DMS153 treated with DMSO at 0.1 percent for 48 hours (cell line): Measurements from ENCODE around the gene BCAS4.

Experiments used
- DNase-seq: peaks from one replicate; lab custom pipeline; 2025; ENCODE audit not compliant: unreplicated experiment; lab: John Stamatoyannopoulos, UW

BCAS4 gene

GRCh38 chr20:50904067-50904570 is 109.3 kb downstream of the BCAS4 start:
- no peak for DNase-seq

- DNase-seq: no peak
These were observed 114.6 kb downstream of the BCAS4 start for GRCh38 chr20:50909413-50909812.

- no peak for DNase-seq
These were observed 116.2 kb downstream of the BCAS4 start for GRCh38 chr20:50911030-50911429.

GRCh38 chr20:50911716-50912115 is 116.9 kb downstream of the BCAS4 start:
- DNase-seq: no peak

- no peak for DNase-seq
These were observed 119.0 kb downstream of the BCAS4 start for GRCh38 chr20:50913690-50914375.

GRCh38 chr20:50915424-50915823 is 120.6 kb downstream of the BCAS4 start:
- DNase-seq: no peak

- no peak for DNase-seq
These were observed 121.4 kb downstream of the BCAS4 start for GRCh38 chr20:50916257-50916656.

- DNase-seq: no peak
These were observed 122.1 kb downstream of the BCAS4 start for GRCh38 chr20:50916934-50917333.

GRCh38 chr20:50918403-50918802 is 123.5 kb downstream of the BCAS4 start:
- DNase-seq: no peak

- no peak for DNase-seq
These were observed 124.7 kb downstream of the BCAS4 start for GRCh38 chr20:50919567-50919966.

- DNase-seq: no peak
These were observed 126.1 kb downstream of the BCAS4 start for GRCh38 chr20:50920997-50921396.

GRCh38 chr20:50921803-50922501 is 127.1 kb downstream of the BCAS4 start:
- no peak for DNase-seq

- no peak for DNase-seq
These were observed 129.5 kb downstream of the BCAS4 start for GRCh38 chr20:50924261-50924920.

- no peak for DNase-seq
These were observed 131.7 kb downstream of the BCAS4 start for GRCh38 chr20:50926530-50926929.
